ENCODE results near the gene CFAP53. TPM values are rescaled to one million over a fixed set of nuclear protein-coding genes. Genes with fewer than 3 reads are reported as not detected.

Gene CFAP53
- total RNA-seq, 1 experiment from 2014 or later = 0.15 TPM

- Histone ChIP-seq H3K23ac (ENCODE audit: insufficient read length, low read depth, low read length) (no peak overlapping the region), H3K14ac (ENCODE audit: insufficient read depth, low read length) (no peak overlapping the region), H2AFZ (ENCODE audit: low read length) (no peak overlapping the region), H2AK5ac (ENCODE audit: insufficient read length, low read length) (no peak overlapping the region), H3K18ac (ENCODE audit: insufficient read length, low read depth, low read length) (no peak overlapping the region), H3K9me3 (ENCODE audit: control insufficient read depth, low read depth, low read length) (no peaks in the 10 kb centered on the region), H3K4ac (ENCODE audit: low read depth, low read length) (no peak overlapping the region), H3K4me1 (ENCODE audit: insufficient read depth, low read length) (no peaks in the 10 kb centered on the region), H3K56ac (ENCODE audit: insufficient read length, low read depth, low read length) (no peak overlapping the region), H2BK15ac (ENCODE audit: low read depth, low read length) (no peak overlapping the region), H4K20me1 (ENCODE audit: control insufficient read depth, insufficient read depth, insufficient read length) (no peaks in the 10 kb centered on the region), H3K23me2 (ENCODE audit: insufficient read length, low read depth, low read length, poor library complexity, severe bottlenecking) (no peaks in the 10 kb centered on the region), H2BK12ac (ENCODE audit: insufficient read length, low read depth, low read length) (no peak overlapping the region), H4K91ac (ENCODE audit: insufficient read length, low read depth, low read length) (no peak overlapping the region), H3K4me2 (ENCODE audit: insufficient read depth, insufficient read length, low read length) (no peak overlapping the region), H3K27me3 (ENCODE audit: insufficient read depth, low read length) (no peaks in the 10 kb centered on the region), H3K27ac (ENCODE audit: insufficient read length, low read depth, low read length) (no peak overlapping the region), H4K8ac (replicated peaks; ENCODE audit: insufficient read length, low read depth, low read length) (no peak overlapping the region), H3K79me1 (ENCODE audit: insufficient read depth, low read depth, low read length, poor library complexity, severe bottlenecking) (no peaks in the 10 kb centered on the region), H2BK20ac (ENCODE audit: low read depth, low read length, poor library complexity, severe bottlenecking) (no peak overlapping the region), H3K9ac (ENCODE audit: extremely low read depth, insufficient read length, low read length) (no peak overlapping the region), H3K79me2 (ENCODE audit: insufficient read depth, low read length) (no peaks in the 10 kb centered on the region), H3T11ph (ENCODE audit: low read length) (no peak overlapping the region), H2BK5ac (ENCODE audit: insufficient read length, low read length) (no peak overlapping the region), H2BK120ac (ENCODE audit: low read depth, low read length, poor library complexity, severe bottlenecking) (no peak overlapping the region), H4K5ac (ENCODE audit: insufficient read length, low read depth, low read length) (no peak overlapping the region)
- no CpG with 5 or more reads among the region's 1 CpG for WGBS (ENCODE audit: extremely low coverage, insufficient read length, low lambda C conversion rate)
- TF ChIP-seq CTCF (conservative IDR thresholded peaks at IDR 0.05) = no peak
- Mint-ChIP-seq H3K4me3 (no peak overlapping the region), H3K27me3 (ENCODE audit: low read depth) (peaks cover 26% of the 10 kb centered on the region), H3K4me1 (peaks cover under 1 to 6% of the 10 kb centered on the region in 2 experiments; a peak in 1 of 4 replicates), H3K9me3 (no peaks in the 10 kb centered on the region; a peak in 1 of 5 replicates), H3K36me3 (ENCODE audit: insufficient read depth in 1 of 3, low read depth in 3 of 3) (no peaks in the 10 kb centered on the region), H3K27ac (no peak overlapping the region)
- DNase-seq = no peak
Measured at GRCh38 chr18:50293039-50293438, 26.7 kb upstream of the CFAP53 start.
